ENCODE data around the gene PABPN1L. TPM values are rescaled to one million over a fixed set of nuclear protein-coding genes. Genes with fewer than 3 reads are reported as not detected.
A peak's percentile ranks its signal among the peaks of the same experiment; 100 is the strongest.

The PABPN1L gene
- total RNA-seq, 1 donor from 2014 or later = 0.67 TPM

DNA sequence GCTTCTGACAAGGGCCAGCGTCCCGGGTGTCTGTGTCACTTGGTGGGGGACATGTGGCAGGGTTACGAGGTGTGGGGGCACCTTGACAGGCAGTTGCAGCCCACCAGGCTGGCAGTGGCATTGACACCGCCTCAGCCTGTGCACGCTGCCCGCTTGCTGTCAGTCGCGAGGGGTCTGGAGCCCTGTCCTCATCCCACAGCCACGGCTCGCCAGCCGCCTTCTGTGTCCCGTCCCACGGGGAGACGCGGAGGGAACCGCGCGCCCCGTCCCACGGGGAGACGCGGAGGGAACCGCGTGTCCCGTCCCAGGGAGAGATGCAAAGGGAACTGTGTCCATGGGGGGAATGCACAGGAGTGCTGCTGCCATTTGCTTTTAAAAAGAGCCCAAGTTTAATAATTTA, 3.5 kb downstream of the PABPN1L start:
- CTCF ChIA-PET = no interaction called here
- ATAC-seq (ENCODE audit: low read depth) (no peak), DNase-seq (no peak)
- H3K27ac Mint-ChIP-seq = no peak overlapping the region
- peaks cover 35% of the 10 kb centered on the region for H3K36me3 Mint-ChIP-seq (ENCODE audit: low read depth)
- POLR2A ChIA-PET = no interaction called here
- peaks cover 3% of the 10 kb centered on the region for H3K27me3 Mint-ChIP-seq
- H3K9me3 Mint-ChIP-seq = no peaks in the 10 kb centered on the region
- H3K4me1 Mint-ChIP-seq = peaks cover 16% of the 10 kb centered on the region
- TF ChIP-seq, protein P1, sequence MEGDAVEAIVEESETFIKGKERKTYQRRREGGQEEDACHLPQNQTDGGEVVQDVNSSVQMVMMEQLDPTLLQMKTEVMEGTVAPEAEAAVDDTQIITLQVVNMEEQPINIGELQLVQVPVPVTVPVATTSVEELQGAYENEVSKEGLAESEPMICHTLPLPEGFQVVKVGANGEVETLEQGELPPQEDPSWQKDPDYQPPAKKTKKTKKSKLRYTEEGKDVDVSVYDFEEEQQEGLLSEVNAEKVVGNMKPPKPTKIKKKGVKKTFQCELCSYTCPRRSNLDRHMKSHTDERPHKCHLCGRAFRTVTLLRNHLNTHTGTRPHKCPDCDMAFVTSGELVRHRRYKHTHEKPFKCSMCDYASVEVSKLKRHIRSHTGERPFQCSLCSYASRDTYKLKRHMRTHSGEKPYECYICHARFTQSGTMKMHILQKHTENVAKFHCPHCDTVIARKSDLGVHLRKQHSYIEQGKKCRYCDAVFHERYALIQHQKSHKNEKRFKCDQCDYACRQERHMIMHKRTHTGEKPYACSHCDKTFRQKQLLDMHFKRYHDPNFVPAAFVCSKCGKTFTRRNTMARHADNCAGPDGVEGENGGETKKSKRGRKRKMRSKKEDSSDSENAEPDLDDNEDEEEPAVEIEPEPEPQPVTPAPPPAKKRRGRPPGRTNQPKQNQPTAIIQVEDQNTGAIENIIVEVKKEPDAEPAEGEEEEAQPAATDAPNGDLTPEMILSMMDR (IDR thresholded peaks at IDR 0.05) = no peak
- intact Hi-C loops (cut with micrococcal nuclease) = no loop called here
- H3K4me3 Mint-ChIP-seq = no peak overlapping the region

DNA sequence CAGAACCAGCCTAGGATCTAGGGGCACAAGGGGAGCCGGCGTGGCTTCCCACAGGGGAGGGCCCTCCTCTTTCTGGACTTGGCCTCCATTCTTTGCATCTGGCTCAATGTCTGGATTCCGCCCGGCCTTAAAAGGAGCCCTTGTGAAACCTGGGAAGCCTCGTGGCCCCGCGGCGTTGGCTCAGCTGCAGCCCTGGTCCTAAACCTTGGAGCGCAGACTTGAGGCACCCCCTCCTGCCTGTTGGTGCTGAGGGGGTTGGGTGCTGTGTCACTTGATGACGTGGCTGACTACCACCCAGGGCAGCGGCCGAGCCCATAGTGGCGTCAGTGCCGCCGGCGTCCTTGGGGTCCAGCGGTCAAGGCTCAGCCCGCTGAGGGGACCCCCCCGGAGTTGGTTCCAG, 5.1 kb downstream of the PABPN1L start:
- H3K27ac Mint-ChIP-seq = no peak overlapping the region
- no peaks in the 10 kb centered on the region for H3K9me3 Mint-ChIP-seq
- CTCF ChIA-PET = no interaction called here
- DNase-seq (no peak), ATAC-seq (ENCODE audit: low read depth) (no peak)
- TF ChIP-seq, protein P1 (IDR thresholded peaks at IDR 0.05) = no peak
- intact Hi-C loops (cut with micrococcal nuclease) = no loop called here
- no peaks in the 10 kb centered on the region for H3K27me3 Mint-ChIP-seq
- peaks cover 20% of the 10 kb centered on the region for H3K4me1 Mint-ChIP-seq
- H3K36me3 Mint-ChIP-seq (ENCODE audit: low read depth) = peaks cover 40% of the 10 kb centered on the region
- no peak overlapping the region for H3K4me3 Mint-ChIP-seq
- POLR2A ChIA-PET = no interaction called here

DNA sequence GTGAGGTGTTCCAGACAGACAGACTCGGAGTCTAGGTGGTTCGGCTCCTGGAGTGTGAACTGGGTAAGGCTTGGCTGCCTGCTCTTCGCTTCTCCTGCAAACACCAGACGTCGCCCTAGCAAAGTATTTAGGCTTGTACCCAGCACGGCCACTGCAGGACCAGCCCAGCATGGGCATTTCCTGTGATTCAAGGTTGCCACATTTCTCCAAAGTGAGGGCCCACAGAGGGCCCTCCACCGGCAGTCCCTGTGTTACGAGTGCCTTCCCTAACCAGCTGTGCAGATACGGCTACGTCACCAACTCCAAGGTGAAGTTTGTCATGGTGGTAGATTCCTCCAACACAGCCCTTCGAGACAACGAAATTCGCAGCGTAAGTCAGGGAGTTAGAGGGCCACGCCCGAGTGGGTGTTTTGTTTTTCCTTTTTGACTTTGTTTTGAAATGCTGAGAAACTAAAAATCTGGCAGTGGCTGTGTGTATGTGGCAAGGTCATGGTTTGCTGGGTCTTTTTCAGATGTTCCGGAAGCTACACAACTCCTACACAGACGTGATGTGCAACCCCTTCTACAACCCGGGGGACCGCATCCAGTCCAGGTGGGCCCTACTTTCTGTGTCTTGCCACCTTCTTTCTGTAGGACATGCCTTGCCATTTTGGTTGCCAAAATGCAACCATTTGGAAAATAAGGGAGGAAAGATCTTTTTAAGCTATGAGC, 6.9 kb downstream of the PABPN1L start:
- H3K4me3 Mint-ChIP-seq = no peak overlapping the region
- intact Hi-C loops (cut with micrococcal nuclease) = loop anchor here (5.0 kb wide), 1 partner anchor 207 kb away; the partner anchor contains the start of gene CYBA

DNA sequence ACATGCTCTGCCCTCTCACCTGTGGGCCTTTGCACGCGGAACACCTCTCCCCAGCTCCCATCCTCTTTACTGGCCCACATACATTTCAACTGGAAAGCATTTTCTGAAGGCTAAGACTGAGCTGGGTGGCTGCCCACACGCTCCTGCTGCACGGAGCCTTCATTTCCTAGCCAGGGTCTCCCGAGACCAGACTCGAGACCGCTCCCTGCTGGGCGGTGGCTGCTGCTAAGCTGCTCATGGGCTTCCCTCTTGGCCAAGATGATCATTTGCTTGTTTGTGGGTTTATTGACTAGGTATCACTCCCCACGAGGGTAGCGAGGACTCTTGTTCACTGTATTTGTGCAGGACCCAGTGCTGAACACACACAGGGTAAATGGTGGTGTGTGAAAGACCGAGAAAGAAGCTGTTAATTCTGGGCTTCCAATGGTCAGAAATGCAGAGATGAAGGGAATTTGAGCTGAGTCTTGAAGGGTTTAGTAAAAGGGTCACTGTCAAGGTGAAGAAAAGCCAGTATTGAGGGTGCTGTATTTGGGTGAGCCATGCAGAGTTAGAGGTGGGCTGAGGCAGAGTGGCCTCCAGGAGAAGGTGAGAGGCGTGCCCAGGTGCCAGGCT, 8.6 kb downstream of the PABPN1L start:
- Mint-ChIP-seq H3K4me3 (peak overlapping the region; percentile 92), H3K27ac (peak overlapping the region; percentile 86), H3K4me1 (peaks cover 37% of the 10 kb centered on the region), H3K36me3 (ENCODE audit: low read depth) (peaks cover 40% of the 10 kb centered on the region), H3K27me3 (no peaks in the 10 kb centered on the region), H3K9me3 (no peaks in the 10 kb centered on the region)
- ChIA-PET CTCF (interaction anchor here (0.7 to 2.7 kb wide), 12 partner anchors 16 to 383 kb away, joined by 3 to 22 read pairs (median 6); partner anchors contain the start of genes APRT and ZNF778), POLR2A (interaction anchor here (0.6 to 3.2 kb wide), 14 partner anchors 43 to 298 kb away, joined by 3 to 39 read pairs (median 4); partner anchors contain the start of genes ACSF3 and APRT)
- TF ChIP-seq, protein P1 (IDR thresholded peaks at IDR 0.05) = no peak
- intact Hi-C loops (cut with micrococcal nuclease) = loop anchor here (1.0 to 5.0 kb wide), 13 partner anchors 42 to 843 kb away; partner anchors contain the start of genes CDH15, CDT1, CYBA and SPATA2L
- DNase-seq (peak; percentile 60), ATAC-seq (ENCODE audit: low read depth) (peak; percentile 60)

More for the DNA sequence above, 6.9 kb downstream of the PABPN1L start:
- Mint-ChIP-seq H3K27ac (no peak overlapping the region), H3K27me3 (no peaks in the 10 kb centered on the region), H3K4me1 (peaks cover 34% of the 10 kb centered on the region), H3K36me3 (ENCODE audit: low read depth) (peaks cover 40% of the 10 kb centered on the region), H3K9me3 (no peaks in the 10 kb centered on the region)
- TF ChIP-seq, protein P1 (IDR thresholded peaks at IDR 0.05) = no peak
- ATAC-seq (ENCODE audit: low read depth) (no peak), DNase-seq (no peak)
- ChIA-PET POLR2A (no interaction called here), CTCF (interaction anchor here (0.8 kb wide), 1 partner anchor 122 kb away, joined by 3 read pairs; no protein-coding TSS in a partner anchor)
